Measurements from ENCODE around the gene KIF1B. TPM values are rescaled to one million over a fixed set of nuclear protein-coding genes. Genes with fewer than 3 reads are reported as not detected.
A peak's percentile ranks its signal among the peaks of the same experiment; 100 is the strongest.

Gene KIF1B
- total and polyA plus RNA-seq, 2 experiments from 2014 or later, result 21.5 to 68.4 TPM

DNA sequence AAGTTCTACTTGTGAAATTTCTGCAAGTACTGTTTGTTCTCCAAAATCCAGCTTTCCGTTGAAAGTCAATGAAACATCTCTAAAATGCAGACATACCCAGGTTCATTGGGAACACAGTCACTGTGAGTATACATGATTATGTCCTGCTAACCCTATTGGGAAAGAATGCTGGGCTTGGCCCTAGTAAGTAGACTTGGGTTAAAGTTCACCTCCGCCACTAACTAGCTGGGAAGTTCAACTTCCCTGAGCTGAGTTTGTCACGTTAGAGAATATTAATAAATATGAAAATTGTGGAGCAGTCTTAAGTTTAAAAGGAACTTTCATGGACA lies 178.0 kb downstream of the KIF1B start:
- Mint-ChIP-seq H3K4me1 (peaks cover 12% of the 10 kb centered on the region), H3K27ac (peak overlapping the region; percentile 94), H3K4me3 (no peak overlapping the region; the same call in 2 of the 3 replicates), H3K9me3 (no peaks in the 10 kb centered on the region; the same call in 2 of the 3 replicates), H3K36me3 (ENCODE audit: low read depth) (peaks cover 17% of the 10 kb centered on the region), H3K27me3 (ENCODE audit: insufficient read depth, low read depth, poor library complexity) (no peaks in the 10 kb centered on the region)
- no peak for TF ChIP-seq ZNF331 (CRISPR knock-in tag; IDR thresholded peaks at IDR 0.05; ENCODE audit: low read depth)
- TF ChIP-seq, protein P1, sequence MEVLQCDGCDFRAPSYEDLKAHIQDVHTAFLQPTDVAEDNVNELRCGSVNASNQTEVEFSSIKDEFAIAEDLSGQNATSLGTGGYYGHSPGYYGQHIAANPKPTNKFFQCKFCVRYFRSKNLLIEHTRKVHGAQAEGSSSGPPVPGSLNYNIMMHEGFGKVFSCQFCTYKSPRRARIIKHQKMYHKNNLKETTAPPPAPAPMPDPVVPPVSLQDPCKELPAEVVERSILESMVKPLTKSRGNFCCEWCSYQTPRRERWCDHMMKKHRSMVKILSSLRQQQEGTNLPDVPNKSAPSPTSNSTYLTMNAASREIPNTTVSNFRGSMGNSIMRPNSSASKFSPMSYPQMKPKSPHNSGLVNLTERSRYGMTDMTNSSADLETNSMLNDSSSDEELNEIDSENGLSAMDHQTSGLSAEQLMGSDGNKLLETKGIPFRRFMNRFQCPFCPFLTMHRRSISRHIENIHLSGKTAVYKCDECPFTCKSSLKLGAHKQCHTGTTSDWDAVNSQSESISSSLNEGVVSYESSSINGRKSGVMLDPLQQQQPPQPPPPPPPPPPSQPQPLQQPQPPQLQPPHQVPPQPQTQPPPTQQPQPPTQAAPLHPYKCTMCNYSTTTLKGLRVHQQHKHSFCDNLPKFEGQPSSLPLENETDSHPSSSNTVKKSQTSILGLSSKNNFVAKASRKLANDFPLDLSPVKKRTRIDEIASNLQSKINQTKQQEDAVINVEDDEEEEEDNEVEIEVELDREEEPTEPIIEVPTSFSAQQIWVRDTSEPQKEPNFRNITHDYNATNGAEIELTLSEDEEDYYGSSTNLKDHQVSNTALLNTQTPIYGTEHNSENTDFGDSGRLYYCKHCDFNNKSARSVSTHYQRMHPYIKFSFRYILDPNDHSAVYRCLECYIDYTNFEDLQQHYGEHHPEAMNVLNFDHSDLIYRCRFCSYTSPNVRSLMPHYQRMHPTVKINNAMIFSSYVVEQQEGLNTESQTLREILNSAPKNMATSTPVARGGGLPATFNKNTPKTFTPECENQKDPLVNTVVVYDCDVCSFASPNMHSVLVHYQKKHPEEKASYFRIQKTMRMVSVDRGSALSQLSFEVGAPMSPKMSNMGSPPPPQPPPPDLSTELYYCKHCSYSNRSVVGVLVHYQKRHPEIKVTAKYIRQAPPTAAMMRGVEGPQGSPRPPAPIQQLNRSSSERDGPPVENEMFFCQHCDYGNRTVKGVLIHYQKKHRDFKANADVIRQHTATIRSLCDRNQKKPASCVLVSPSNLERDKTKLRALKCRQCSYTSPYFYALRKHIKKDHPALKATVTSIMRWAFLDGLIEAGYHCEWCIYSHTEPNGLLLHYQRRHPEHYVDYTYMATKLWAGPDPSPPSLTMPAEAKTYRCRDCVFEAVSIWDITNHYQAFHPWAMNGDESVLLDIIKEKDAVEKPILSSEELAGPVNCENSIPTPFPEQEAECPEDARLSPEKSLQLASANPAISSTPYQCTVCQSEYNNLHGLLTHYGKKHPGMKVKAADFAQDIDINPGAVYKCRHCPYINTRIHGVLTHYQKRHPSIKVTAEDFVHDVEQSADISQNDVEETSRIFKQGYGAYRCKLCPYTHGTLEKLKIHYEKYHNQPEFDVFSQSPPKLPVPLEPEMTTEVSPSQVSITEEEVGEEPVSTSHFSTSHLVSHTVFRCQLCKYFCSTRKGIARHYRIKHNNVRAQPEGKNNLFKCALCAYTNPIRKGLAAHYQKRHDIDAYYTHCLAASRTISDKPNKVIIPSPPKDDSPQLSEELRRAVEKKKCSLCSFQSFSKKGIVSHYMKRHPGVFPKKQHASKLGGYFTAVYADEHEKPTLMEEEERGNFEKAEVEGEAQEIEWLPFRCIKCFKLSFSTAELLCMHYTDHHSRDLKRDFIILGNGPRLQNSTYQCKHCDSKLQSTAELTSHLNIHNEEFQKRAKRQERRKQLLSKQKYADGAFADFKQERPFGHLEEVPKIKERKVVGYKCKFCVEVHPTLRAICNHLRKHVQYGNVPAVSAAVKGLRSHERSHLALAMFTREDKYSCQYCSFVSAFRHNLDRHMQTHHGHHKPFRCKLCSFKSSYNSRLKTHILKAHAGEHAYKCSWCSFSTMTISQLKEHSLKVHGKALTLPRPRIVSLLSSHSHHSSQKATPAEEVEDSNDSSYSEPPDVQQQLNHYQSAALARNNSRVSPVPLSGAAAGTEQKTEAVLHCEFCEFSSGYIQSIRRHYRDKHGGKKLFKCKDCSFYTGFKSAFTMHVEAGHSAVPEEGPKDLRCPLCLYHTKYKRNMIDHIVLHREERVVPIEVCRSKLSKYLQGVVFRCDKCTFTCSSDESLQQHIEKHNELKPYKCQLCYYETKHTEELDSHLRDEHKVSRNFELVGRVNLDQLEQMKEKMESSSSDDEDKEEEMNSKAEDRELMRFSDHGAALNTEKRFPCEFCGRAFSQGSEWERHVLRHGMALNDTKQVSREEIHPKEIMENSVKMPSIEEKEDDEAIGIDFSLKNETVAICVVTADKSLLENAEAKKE (CRISPR knock-in tag; IDR thresholded peaks at IDR 0.05), result no peak
- TF ChIP-seq ETS1 (IDR thresholded peaks at IDR 0.05), result no peak
- TF ChIP-seq, protein P2, sequence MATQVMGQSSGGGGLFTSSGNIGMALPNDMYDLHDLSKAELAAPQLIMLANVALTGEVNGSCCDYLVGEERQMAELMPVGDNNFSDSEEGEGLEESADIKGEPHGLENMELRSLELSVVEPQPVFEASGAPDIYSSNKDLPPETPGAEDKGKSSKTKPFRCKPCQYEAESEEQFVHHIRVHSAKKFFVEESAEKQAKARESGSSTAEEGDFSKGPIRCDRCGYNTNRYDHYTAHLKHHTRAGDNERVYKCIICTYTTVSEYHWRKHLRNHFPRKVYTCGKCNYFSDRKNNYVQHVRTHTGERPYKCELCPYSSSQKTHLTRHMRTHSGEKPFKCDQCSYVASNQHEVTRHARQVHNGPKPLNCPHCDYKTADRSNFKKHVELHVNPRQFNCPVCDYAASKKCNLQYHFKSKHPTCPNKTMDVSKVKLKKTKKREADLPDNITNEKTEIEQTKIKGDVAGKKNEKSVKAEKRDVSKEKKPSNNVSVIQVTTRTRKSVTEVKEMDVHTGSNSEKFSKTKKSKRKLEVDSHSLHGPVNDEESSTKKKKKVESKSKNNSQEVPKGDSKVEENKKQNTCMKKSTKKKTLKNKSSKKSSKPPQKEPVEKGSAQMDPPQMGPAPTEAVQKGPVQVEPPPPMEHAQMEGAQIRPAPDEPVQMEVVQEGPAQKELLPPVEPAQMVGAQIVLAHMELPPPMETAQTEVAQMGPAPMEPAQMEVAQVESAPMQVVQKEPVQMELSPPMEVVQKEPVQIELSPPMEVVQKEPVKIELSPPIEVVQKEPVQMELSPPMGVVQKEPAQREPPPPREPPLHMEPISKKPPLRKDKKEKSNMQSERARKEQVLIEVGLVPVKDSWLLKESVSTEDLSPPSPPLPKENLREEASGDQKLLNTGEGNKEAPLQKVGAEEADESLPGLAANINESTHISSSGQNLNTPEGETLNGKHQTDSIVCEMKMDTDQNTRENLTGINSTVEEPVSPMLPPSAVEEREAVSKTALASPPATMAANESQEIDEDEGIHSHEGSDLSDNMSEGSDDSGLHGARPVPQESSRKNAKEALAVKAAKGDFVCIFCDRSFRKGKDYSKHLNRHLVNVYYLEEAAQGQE (IDR thresholded peaks at IDR 0.05; ENCODE audit: unreplicated experiment), result no peak
- no peak for TF ChIP-seq JUNB (IDR thresholded peaks at IDR 0.05; ENCODE audit: unreplicated experiment)
- no peak for TF ChIP-seq POLR2AphosphoS5 (IDR thresholded peaks at IDR 0.05; ENCODE audit: low read depth)
- no peak for TF ChIP-seq CTCF (conservative IDR thresholded peaks at IDR 0.05; ENCODE audit: low read depth in 2 of 2)
- no peak for TF ChIP-seq EZH2 (IDR thresholded peaks at IDR 0.05; ENCODE audit: low read depth, unreplicated experiment)
- TF ChIP-seq EZH2phosphoT487 (IDR thresholded peaks at IDR 0.05; ENCODE audit: unreplicated experiment), result no peak
- no peak for TF ChIP-seq ZNF114 (CRISPR knock-in tag; IDR thresholded peaks at IDR 0.05)
- no peak for TF ChIP-seq CREB1 (CRISPR knock-in tag; IDR thresholded peaks at IDR 0.05; ENCODE audit: low read depth)
- TF ChIP-seq STAT1 (IDR thresholded peaks at IDR 0.05; ENCODE audit: unreplicated experiment), result no peak
- TF ChIP-seq NANOG (IDR thresholded peaks at IDR 0.05; ENCODE audit: borderline replicate concordance), result no peak
- H3F3A ChIP-seq (replicated peaks; ENCODE audit: low read depth), result 0 out of 2 replicates have a peak, but pooled peaks cover 2% of the 10 kb centered on the region
- no peaks in the 10 kb centered on the region for H4K20me1 ChIP-seq (replicated peaks; ENCODE audit: insufficient read depth)
- ATAC-seq (no peak), DNase-seq (ENCODE audit: low spot score) (no peak)
- H3K9me2 ChIP-seq (ENCODE audit: insufficient read depth), result no peaks in the 10 kb centered on the region
- H3K4me1 ChIP-seq (ENCODE audit: insufficient read depth), result peaks cover 10% of the 10 kb centered on the region; the same call in 1 of the 2 replicates
- no peaks in the 10 kb centered on the region for H3K79me2 ChIP-seq (replicated peaks; ENCODE audit: insufficient read depth)
- H3K4me2 ChIP-seq, result no peak overlapping the region
- no peaks in the 10 kb centered on the region for H3K36me3 ChIP-seq (ENCODE audit: insufficient read depth)
- no peak overlapping the region for H2AFZ ChIP-seq
- no peak overlapping the region for H3K4me3 ChIP-seq
- H3K27ac ChIP-seq (ENCODE audit: low read depth), result peak overlapping the region; percentile 72; the same call in 1 of the 2 replicates
- H3K27me3 ChIP-seq (ENCODE audit: insufficient read depth), result no peaks in the 10 kb centered on the region
